AG04449 (cell line): ENCODE data around the gene HSF2BP.
"Not testable (repeated sequence)": the region's sequence is repeated elsewhere in the genome, so short reads cannot be mapped to it uniquely, and the experiment has no call there.

Experiments
- CTCF ChIA-PET: fragments of 350-600 bp; formaldehyde crosslinking; extraction: SDS; loops from one replicate; lab custom pipeline; 2021; ENCODE audit warnings: antibody characterized with exemption; lab: Yijun Ruan, JAX
- POLR2A ChIA-PET: fragments of 400-600, 350-600 bp; formaldehyde crosslinking; extraction: SDS; loops from one replicate; lab custom pipeline; 2020; ENCODE audit warnings: antibody characterized with exemption, inconsistent platforms; lab: Yijun Ruan, JAX
- DNase-seq: peaks from one replicate; pipeline ENCODE4 v3.0.0-alpha.2; 2010; ENCODE audit warnings: low read depth, low spot score
- H3K4me3 ChIP-seq: 2 replicates; pipeline ENCODE4 v1.5.1; 2011; ENCODE audit warnings: low read depth, mild to moderate bottlenecking, control low read depth, low read length
- TF ChIP-seq, protein P1 (sequence below): IDR thresholded peaks from one replicate; pipeline ENCODE4 v1.5.1; 2011; ENCODE audit warnings: mild to moderate bottlenecking, moderate library complexity, low read length, control low read depth, inconsistent platforms; ENCODE audit not compliant: insufficient read depth; ENCODE audit errors: missing control alignments

The HSF2BP gene

DNA sequence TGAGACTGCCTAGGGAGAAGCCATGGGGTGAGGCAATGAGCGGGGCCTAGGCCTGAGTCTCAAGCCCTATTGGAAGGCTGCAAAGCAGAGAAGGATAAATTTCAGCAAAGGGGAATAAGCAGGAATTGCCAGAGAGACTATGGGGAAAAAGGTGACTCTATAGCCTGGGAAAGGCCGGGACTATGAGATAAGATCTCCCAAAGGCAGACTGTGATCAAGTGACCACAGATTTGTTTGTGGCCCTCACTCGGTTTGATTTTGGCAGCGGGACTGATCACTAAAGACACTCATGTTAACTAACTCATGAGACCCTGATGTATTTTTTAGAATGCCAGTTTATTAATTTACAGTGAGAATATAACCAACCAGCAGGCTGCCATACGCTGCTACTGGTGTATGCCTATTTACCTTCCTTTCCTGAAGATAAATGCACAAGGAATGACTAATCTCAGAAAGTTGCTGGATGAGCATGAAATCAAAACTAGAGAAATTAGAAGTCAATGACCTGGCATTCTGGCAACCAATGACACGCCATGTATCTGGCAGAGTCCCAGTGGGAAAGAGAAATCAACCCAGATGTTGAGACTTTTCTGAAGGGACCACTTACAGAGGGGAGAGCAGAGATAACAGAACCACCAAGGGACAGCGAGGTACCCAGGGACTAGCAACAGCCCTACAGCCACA lies 4.3 kb downstream of the HSF2BP start:
- CTCF ChIA-PET = interaction anchor here (1.3 to 2.7 kb wide), 2 partner anchors 9 to 135 kb away, joined by 3 to 15 read pairs; no protein-coding TSS in a partner anchor
- TF ChIP-seq, protein P1, sequence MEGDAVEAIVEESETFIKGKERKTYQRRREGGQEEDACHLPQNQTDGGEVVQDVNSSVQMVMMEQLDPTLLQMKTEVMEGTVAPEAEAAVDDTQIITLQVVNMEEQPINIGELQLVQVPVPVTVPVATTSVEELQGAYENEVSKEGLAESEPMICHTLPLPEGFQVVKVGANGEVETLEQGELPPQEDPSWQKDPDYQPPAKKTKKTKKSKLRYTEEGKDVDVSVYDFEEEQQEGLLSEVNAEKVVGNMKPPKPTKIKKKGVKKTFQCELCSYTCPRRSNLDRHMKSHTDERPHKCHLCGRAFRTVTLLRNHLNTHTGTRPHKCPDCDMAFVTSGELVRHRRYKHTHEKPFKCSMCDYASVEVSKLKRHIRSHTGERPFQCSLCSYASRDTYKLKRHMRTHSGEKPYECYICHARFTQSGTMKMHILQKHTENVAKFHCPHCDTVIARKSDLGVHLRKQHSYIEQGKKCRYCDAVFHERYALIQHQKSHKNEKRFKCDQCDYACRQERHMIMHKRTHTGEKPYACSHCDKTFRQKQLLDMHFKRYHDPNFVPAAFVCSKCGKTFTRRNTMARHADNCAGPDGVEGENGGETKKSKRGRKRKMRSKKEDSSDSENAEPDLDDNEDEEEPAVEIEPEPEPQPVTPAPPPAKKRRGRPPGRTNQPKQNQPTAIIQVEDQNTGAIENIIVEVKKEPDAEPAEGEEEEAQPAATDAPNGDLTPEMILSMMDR = no peak
- POLR2A ChIA-PET = interaction anchor here (1.0 kb wide), 1 partner anchor 65 kb away, joined by 4 read pairs; no protein-coding TSS in a partner anchor
- no peak overlapping the region for H3K4me3 ChIP-seq
- no peak for DNase-seq

DNA sequence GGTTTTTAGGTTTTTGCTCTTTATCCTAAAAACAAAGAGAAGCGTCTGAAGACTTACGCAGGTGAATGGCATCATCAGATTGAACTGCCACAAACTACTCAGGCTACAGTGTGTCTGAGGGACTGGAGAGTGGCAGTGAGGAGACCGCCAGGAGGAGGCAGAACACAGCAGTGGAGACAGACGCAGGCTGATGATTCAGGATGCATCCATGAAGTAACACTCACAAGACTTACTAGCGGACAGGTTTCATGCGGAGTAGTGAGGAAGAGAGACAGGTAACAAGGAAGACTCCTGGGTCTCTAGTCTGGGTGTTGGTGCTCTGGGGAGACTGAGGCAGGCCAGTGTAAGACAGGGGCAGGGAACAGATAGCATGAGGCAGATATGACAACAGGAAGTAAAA lies 5.7 kb downstream of the HSF2BP start:
- DNase-seq = no peak
- H3K4me3 ChIP-seq = no peak overlapping the region
- TF ChIP-seq, protein P1 = no peak
- POLR2A ChIA-PET = no interaction called here
- CTCF ChIA-PET = interaction anchor here (1.3 kb wide), 1 partner anchor 136 kb away, joined by 3 read pairs; no protein-coding TSS in a partner anchor

DNA sequence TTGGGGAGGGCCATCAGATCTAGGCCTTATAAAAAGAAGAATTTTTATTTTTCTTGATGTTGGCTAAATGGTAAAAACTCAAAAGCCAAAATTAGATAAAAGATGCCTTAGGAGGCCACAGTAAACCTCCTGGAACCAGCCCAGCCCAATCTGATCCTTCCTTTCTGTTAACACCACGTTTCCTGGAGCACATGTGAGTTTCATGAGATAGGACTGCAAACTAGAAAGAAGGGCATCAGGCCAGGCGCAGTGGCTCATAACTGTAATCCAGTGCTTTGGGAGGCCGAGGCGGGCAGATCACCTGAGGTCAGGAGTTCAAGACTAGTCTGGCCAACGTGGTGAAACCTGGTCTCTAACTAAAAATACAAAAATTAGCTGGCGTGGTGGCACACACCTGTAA lies 6.7 kb downstream of the HSF2BP start:
- POLR2A ChIA-PET = no interaction called here
- CTCF ChIA-PET = interaction anchor here (0.7 kb wide), 1 partner anchor 312 kb away, joined by 3 read pairs; no protein-coding TSS in a partner anchor
- no peak for DNase-seq
- TF ChIP-seq, protein P1 = no peak
- H3K4me3 ChIP-seq = no peak overlapping the region

DNA sequence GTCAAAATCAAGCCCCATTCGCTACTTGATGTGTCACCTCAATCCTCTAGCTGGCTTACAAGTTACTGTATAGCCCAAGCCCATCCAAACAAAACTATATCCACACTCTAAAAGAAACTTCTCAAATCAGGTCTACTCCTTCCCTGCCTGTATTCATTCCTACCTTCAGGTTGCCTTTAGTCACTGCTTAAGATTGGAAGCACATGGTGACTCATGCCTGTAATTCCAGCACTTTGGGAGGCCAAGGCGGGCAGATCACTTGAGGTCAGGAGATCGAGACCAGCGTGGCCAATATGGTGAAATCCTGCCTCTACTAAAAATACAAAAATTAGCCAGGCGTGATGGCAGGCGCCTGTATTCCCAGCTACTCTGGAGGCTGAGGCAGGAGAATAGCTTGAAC lies 7.4 kb downstream of the HSF2BP start:
- CTCF ChIA-PET, POLR2A ChIA-PET, DNase-seq, H3K4me3 ChIP-seq: not testable (repeated sequence)

DNA sequence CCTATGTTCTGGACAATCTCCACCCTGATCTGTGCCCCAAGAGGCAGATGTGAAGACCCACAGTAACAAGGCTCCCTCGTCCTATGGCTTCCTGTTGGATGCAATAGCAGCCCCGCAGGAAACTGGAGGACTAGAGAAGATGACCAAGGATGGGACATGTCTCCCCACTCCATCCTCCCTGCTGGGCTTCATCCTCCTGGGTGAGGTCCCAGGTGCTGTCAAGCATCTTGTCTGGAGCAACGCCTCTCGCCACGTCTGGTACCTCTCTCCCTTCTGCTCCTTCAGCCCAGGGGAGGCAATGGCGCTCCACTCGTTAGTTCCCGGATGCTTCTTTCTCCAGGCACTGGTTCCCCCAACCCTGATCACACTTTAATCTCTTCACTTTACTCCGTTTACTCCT lies 11.1 kb downstream of the HSF2BP start:
- no peak overlapping the region for H3K4me3 ChIP-seq
- TF ChIP-seq, protein P1 = no peak
- DNase-seq = no peak
- CTCF ChIA-PET = interaction anchor here (0.6 to 1.1 kb wide), 2 partner anchors 313 to 337 kb away, joined by 3 to 4 read pairs; no protein-coding TSS in a partner anchor
- POLR2A ChIA-PET = no interaction called here

DNA sequence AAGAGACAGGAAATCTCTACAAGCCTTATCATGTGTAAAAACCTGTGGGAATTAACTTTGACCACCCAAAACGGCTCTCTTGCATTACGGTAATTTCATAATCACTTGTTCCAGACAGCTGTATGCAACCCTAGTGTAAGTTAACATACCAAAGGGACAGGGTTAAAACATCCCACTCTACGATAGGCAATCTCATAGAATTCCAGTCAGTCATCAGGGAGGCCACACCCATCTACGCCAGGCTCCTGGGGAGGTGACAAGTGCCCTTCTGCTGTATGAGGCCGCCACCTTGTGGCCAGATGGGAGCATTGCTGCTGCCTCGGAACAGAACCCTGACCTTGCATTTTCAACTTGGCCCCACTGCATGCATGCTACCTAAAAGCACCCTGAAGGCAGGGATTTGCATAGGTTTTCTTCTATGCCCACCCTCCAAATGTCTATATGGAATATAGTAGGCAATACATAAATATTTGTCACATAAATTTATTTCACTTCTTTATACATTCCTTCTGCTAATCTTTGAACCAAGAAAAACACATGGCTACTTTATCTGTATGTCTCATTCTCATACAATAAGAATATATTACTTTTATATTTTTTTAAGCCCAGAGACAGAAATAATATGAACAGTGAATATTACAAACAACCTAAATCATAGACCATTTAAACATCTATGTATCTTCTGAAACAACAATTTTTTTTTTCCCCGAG lies 12.6 kb downstream of the HSF2BP start:
- ChIA-PET POLR2A (no interaction called here), CTCF (interaction anchor here (0.6 to 2.6 kb wide), 19 partner anchors 10 to 455 kb away, joined by 3 to 27 read pairs (median 6); partner anchors contain the start of genes HSF2BP and RRP1B)
- no peak overlapping the region for H3K4me3 ChIP-seq
- DNase-seq = peak; percentile 60
- TF ChIP-seq, protein P1 = peak; percentile 99
